PC-9 (cell line): ENCODE data around the gene L1CAM. TPM values are rescaled to one million over a fixed set of nuclear protein-coding genes. Genes with fewer than 3 reads are reported as not detected.

ENCODE experiments used
- BruUV-seq: library from RNA; stranded (reverse); fragments of 400-500 nt; replicated peaks from 2 replicates; lab custom pipeline; 2021; lab: Mats Ljungman, UMichigan
- CTCF ChIA-PET: fragments of 300-600 bp; sonication (Branson Sonifier 250); formaldehyde crosslinking; loops from one replicate; lab custom pipeline; 2022; ENCODE audit warnings: antibody characterized with exemption; lab: Charles Lee
- POLR2A ChIA-PET: fragments of 300-600 bp; sonication (Branson Sonifier 250); formaldehyde crosslinking; loops from one replicate; lab custom pipeline; 2022; ENCODE audit warnings: antibody characterized with exemption; ENCODE audit not compliant: unreplicated experiment; lab: Charles Lee
- DNase-seq, 2 experiments: peaks; one replicate each; pipeline versions ENCODE4 v3.0.0 to v3.0.0-alpha.2; 2015 to 2022; ENCODE audit warnings: mixed read lengths in 1 of 2
- H2AFZ ChIP-seq: fragments of 200-600 bp; sonication (generic); 2 replicates; pipeline ENCODE4 v1.8.1; 2017; ENCODE audit warnings: antibody characterized with exemption
- H3F3A ChIP-seq: fragments of 200-600 bp; sonication (generic); 2 replicates; pipeline ENCODE4 v1.8.1; 2017; ENCODE audit warnings: antibody characterized with exemption, mild to moderate bottlenecking, low read depth; ENCODE audit not compliant: insufficient read depth
- H3K27ac ChIP-seq: fragments of 200-600 bp; sonication (generic); 2 replicates; pipeline ENCODE4 v1.6.1; 2016; ENCODE audit warnings: mixed run types
- H3K27me3 ChIP-seq: fragments of 200-600 bp; sonication (generic); 2 replicates; pipeline ENCODE4 v1.6.1; 2016; ENCODE audit warnings: low read depth, mixed run types; ENCODE audit not compliant: insufficient read depth
- H3K36me3 ChIP-seq: fragments of 200-600 bp; sonication (generic); 2 replicates; pipeline ENCODE4 v1.6.1; 2016; ENCODE audit warnings: low read depth, mixed run types
- H3K4me1 ChIP-seq: fragments of 200-600 bp; sonication (generic); replicated peaks from 2 replicates; pipeline ENCODE4 v1.6.1; 2016; ENCODE audit warnings: mixed run types; ENCODE audit not compliant: insufficient read depth
- H3K4me2 ChIP-seq: fragments of 200-600 bp; sonication (generic); 2 replicates; pipeline ENCODE4 v1.6.1; 2017; ENCODE audit warnings: mixed run types
- H3K4me3 ChIP-seq: fragments of 200-600 bp; sonication (generic); 2 replicates; pipeline ENCODE4 v1.6.1; 2016; ENCODE audit warnings: mixed run types
- H3K79me2 ChIP-seq: fragments of 200-600 bp; sonication (generic); 2 replicates; pipeline ENCODE4 v1.6.1; 2017; ENCODE audit warnings: low read depth, mixed run types
- H3K9me2 ChIP-seq: fragments of 200-600 bp; sonication (generic); 2 replicates; pipeline ENCODE4 v1.8.1; 2017; ENCODE audit warnings: mild to moderate bottlenecking; ENCODE audit not compliant: insufficient read depth
- H3K9me3 ChIP-seq: fragments of 200-600 bp; sonication (generic); 2 replicates; pipeline ENCODE4 v1.8.1; 2016; ENCODE audit warnings: low read depth; ENCODE audit not compliant: insufficient read depth
- H4K20me1 ChIP-seq: fragments of 200-600 bp; sonication (generic); 2 replicates; pipeline ENCODE4 v1.8.1; 2017; ENCODE audit not compliant: insufficient read depth
- EZH2 ChIP-seq: fragments of 200-600 bp; sonication (generic); IDR thresholded peaks from 2 replicates; pipeline ENCODE4 v1.8.0; 2017; ENCODE audit warnings: antibody characterized with exemption, low read depth
- intact Hi-C: fragments of 100-400 bp; cut with micrococcal nuclease; formaldehyde crosslinking; loops from one replicate; pipeline ENCODE4 v1.10.0; 2022; ENCODE audit not compliant: unreplicated experiment
- total RNA-seq: library from RNA; stranded (reverse); gene quantifications from 2 replicates; pipeline ENCODE4 v1.2.3, GENCODE V29; 2021
- TF ChIP-seq, protein P1 (sequence below): fragments of 200-600 bp; sonication (generic); conservative IDR thresholded peaks from 2 replicates; pipeline ENCODE4 v1.6.1; 2017; ENCODE audit warnings: mixed run types, antibody characterized with exemption, mild to moderate bottlenecking, moderate library complexity

The L1CAM gene
- total RNA-seq, 1 experiment from 2014 or later, result 68.8 TPM

DNA sequence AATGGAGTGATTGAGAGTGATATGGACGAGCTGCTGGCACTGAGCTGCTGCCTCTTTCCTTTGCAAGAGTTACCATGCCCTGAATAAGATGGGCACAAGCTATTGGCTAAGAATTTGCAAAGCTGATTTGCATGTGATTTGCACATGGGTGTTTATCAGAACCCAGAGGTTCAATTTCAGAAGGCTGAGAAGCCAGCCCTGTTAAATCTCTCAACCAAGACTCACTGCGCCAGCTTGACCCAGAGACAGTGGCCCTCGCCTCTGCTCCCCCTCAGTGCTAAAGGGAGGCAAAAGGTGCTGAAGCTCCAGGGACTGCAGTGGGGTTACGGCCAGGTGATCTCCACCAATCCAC, 39.4 kb upstream of the L1CAM start:
- Histone ChIP-seq H3K4me3 (no peak overlapping the region), H2AFZ (no peak overlapping the region), H3K79me2 (no peaks in the 10 kb centered on the region), H3K9me3 (no peaks in the 10 kb centered on the region), H3K27me3 (no peaks in the 10 kb centered on the region), H3K9me2 (no peaks in the 10 kb centered on the region), H3F3A (peaks cover 18% of the 10 kb centered on the region; the same call in 1 of the 2 replicates), H4K20me1 (no peaks in the 10 kb centered on the region), H3K4me2 (peak overlapping the region; percentile 26; the same call in 1 of the 2 replicates), H3K4me1 (peaks cover 17% of the 10 kb centered on the region; the same call in 1 of the 2 replicates), H3K27ac (no peak overlapping the region), H3K36me3 (no peaks in the 10 kb centered on the region)
- BruUV-seq, result no TSS peak
- CTCF ChIA-PET, result interaction anchor here (0.6 kb wide), 1 partner anchor 170 kb away, joined by 6 read pairs; no protein-coding TSS in a partner anchor
- TF ChIP-seq, protein P1, sequence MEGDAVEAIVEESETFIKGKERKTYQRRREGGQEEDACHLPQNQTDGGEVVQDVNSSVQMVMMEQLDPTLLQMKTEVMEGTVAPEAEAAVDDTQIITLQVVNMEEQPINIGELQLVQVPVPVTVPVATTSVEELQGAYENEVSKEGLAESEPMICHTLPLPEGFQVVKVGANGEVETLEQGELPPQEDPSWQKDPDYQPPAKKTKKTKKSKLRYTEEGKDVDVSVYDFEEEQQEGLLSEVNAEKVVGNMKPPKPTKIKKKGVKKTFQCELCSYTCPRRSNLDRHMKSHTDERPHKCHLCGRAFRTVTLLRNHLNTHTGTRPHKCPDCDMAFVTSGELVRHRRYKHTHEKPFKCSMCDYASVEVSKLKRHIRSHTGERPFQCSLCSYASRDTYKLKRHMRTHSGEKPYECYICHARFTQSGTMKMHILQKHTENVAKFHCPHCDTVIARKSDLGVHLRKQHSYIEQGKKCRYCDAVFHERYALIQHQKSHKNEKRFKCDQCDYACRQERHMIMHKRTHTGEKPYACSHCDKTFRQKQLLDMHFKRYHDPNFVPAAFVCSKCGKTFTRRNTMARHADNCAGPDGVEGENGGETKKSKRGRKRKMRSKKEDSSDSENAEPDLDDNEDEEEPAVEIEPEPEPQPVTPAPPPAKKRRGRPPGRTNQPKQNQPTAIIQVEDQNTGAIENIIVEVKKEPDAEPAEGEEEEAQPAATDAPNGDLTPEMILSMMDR, result no peak
- TF ChIP-seq EZH2, result no peak
- DNase-seq, result no peak
- POLR2A ChIA-PET, result interaction anchor here (0.5 kb wide), 1 partner anchor 8 kb away, joined by 7 read pairs; no protein-coding TSS in a partner anchor
- intact Hi-C loops, result no loop called here

DNA sequence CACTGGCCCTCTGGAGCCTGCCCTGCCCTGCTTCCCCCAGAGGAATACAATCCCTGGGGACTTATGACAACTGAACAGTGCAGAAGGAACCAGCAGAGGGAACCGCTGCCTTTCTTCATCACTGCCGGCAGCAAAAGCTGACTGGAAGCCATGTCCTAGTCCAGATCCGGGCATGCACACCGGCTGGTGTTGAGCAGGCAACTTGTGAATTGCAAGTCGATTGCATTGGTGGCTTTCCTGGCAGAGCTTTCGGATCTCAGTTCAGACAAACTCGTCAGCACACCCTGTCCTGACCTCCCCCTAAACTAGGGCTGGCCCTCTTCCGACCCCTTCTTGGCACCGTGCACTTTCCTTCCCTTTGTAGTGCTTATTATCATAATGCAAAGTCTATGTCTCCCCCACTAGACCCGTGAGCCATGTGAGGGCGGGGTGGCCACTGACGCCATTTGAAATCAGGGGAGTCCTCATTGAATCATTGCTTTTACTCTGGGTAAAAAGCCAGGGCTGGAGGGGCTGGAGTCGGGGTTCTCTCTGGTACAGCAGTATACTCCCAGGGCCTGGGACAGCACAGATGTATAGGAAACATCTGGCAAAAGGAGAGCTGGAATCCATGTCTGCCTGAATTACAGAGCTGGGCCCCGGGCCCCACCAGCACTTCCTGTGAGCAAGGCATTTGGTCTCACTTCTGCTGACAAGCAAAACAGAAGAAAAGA, 38.3 kb upstream of the L1CAM start:
- Histone ChIP-seq H3K9me3 (no peaks in the 10 kb centered on the region), H2AFZ (no peak overlapping the region), H3K27me3 (no peaks in the 10 kb centered on the region), H3K4me3 (no peak overlapping the region), H3K4me2 (no peak overlapping the region), H3F3A (peaks cover 18% of the 10 kb centered on the region; the same call in 1 of the 2 replicates), H3K9me2 (no peaks in the 10 kb centered on the region), H3K79me2 (no peaks in the 10 kb centered on the region), H3K27ac (no peak overlapping the region), H3K4me1 (peaks cover 13% of the 10 kb centered on the region; the same call in 1 of the 2 replicates), H4K20me1 (no peaks in the 10 kb centered on the region), H3K36me3 (no peaks in the 10 kb centered on the region)
- no peak for DNase-seq
- intact Hi-C loops, result loop anchor here (1.0 kb wide), 1 partner anchor 23 kb away; no protein-coding TSS in a partner anchor
- no peak for TF ChIP-seq EZH2
- TF ChIP-seq, protein P1, result peak; percentile 32; the same call in 1 of the 2 replicates
- BruUV-seq, result no TSS peak
- CTCF ChIA-PET, result no interaction called here
- POLR2A ChIA-PET, result no interaction called here

DNA sequence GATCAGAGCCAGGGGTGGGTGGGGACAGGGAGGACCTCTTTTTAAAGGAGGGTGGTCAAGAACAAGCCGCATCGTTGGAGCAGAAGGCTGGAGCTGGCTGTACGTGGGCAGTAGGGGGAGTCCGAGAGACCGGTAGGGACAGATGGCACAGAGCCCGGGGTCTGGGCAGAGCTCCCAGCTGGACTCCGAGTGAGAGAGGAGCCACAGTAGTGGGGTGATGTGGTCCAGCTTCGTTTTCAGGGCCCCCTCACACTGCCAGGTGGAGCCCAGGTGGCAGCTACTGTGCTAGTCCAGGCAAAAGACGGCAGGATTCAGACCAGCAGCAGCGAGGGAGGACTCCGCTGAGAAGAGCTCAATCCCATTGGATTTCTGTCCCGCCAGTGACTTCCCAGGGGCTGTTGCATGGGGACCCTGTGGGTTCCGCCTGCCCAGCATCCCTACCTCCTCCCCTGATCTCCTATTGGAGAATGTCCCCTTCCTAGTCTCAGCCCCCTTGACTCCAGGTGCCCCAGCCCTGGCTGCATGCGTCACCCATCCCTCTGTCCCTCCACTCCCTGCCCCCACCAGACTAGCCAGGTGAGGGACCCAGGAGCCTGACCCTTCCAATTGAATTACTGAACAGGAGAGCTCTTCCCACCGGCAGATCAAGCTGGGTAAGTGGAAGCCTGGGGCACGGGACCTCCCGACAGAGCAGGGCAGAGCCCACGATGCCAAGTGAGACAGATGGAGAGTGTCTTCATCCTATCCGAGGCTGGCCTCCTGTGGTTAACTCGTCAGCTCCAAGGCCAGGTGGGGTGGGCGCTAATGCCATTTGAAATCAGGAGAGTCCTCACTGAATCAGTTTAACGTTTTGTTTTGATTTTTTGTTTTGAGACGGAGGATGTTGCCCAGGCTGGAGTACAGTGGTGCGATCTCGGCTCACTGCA, 37.2 kb upstream of the L1CAM start:
- Histone ChIP-seq H3K9me3 (no peaks in the 10 kb centered on the region), H3K4me1 (0 out of 2 replicates have a peak, but pooled peaks cover 7% of the 10 kb centered on the region), H3F3A (peaks cover 12% of the 10 kb centered on the region; the same call in 1 of the 2 replicates), H3K27me3 (no peaks in the 10 kb centered on the region), H4K20me1 (no peaks in the 10 kb centered on the region), H3K4me3 (no peak overlapping the region), H3K4me2 (no peak overlapping the region), H3K9me2 (no peaks in the 10 kb centered on the region), H2AFZ (no peak overlapping the region), H3K79me2 (no peaks in the 10 kb centered on the region), H3K27ac (no peak overlapping the region), H3K36me3 (no peaks in the 10 kb centered on the region)
- intact Hi-C loops, result no loop called here
- BruUV-seq, result no TSS peak
- DNase-seq, result no peak
- ChIA-PET POLR2A (interaction anchor here (0.6 kb wide), 1 partner anchor 450 kb away, joined by 7 read pairs; no protein-coding TSS in a partner anchor), CTCF (no interaction called here)
- TF ChIP-seq EZH2, result no peak
- TF ChIP-seq, protein P1, result no peak
